NCI-H2227 treated with DMSO at 0.1 percent for 48 hours (cell line): Measurements from ENCODE around the gene CLTCL1.
"Not testable (repeated sequence)": the region's sequence is repeated elsewhere in the genome, so short reads cannot be mapped to it uniquely, and the experiment has no call there.

Source experiments
- DNase-seq: peaks from one replicate; lab custom pipeline; 2025; lab: John Stamatoyannopoulos, UW

Gene CLTCL1

GRCh38 chr22:19175602-19176174 lies 115.8 kb downstream of the CLTCL1 start:
- no peak for DNase-seq

- DNase-seq: no peak
These were observed 116.4 kb downstream of the CLTCL1 start for GRCh38 chr22:19175026-19175601.

DNA sequence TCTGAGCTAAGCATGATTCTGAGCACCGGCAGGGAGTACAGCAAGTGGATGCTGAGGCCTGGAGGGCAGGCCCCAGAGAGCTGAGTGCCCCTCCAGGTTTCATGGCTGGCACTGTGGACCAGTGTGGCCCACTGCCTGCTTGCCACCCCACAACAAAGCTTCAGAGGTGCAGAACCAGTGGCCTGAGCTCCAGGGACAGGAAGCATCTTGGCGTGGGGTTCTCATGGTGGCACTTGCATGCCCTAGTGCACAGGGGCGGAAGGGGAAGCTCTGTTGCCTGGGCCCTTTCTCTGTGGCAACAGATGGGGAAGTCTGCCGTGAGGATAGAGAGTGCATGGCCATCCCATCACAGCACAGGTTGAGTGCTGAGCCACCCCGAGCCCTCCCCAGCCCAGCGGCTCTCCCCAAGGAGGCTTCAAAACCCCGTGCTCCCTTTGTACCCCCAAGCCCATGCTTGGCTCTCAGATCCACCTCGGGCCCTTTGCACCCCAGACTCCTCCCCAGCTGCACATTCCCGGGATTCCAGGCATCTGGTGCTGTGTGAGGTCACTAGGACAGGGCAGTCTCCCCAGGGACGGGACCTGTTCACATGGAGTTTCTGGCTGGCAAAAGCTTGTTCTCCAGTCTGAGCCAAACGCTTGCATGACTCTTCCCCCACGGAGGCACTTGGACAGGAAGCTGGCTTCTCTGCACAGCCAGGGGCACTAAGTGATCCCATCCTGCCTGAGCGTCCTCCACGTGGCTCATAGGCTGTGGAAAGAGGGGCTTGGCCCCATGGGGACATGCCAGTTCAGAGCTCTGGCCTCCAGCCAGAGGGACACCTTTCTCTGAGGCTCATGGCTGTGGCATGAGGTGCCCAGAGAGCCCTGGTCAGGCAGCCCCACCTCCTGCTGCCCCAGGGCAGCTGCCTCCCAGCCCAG lies 117.2 kb downstream of the CLTCL1 start:
- DNase-seq: no peak

DNA sequence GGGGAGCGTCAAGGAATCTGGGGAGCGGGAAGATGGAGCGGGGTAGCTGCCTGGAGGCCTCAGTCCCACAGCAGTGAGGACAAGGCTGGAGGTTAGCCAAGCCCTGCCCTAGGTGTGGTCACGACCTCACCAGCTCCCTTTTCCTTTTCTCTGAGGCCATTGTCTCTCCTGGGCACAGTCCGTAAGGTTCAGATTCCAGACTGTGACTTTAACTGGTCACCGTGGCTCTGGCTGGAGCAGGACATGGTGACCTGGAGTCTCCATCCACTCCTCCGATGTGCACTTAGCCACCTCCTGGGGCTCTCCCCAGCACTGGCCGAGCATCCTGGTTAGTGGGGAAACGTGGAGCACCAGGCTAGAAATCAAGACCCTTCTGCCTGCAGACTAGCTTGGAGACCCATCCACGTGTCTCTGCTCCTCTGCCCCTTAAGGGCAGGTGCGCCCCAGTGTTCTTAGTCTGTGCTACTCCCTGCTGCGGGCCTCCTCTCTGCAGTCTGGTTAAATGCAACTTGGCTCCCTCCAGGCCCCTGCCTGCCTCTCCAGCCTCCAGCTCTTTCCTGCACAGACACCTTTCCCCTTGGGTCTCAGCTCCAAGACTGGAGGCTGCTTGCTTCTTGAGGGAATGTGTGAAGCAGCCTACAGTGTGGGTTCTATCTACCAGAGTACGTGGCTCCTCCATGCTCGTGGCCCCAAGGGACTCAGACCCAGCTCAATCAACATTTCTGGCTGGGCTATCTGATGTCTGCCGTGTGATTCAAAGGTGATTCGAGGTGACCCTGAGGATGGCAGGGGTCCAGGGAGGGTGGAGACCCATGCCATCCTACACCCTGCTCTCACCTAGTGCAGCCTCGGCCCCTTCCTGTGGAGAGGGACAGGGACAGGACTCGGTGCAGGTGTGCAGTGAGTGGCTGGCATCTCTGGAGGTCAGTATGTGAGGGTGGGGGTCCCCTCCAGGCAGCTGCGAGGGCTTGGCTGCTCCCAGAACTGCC lies 118.2 kb downstream of the CLTCL1 start:
- DNase-seq: no peak

GRCh38 chr22:19172213-19173046 lies 119.1 kb downstream of the CLTCL1 start:
- DNase-seq: no peak

DNA sequence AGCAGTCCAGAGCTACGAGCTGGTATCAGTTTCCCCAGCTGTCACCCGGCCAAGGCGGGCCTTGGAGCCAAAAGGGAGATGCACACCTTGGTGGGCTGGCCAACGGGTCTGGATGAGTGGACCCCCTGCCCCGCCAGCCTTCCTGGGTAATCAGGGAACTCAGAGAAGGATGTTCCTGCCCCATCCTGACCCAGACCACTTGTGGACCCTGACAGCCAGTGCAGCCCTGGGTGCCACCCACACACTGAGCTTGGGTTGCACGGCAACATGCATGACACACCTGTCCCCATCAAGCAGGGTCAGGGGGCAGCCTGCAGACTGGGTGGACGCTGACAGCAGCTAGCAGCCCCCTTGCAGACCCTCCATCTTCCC lies 121.6 kb downstream of the CLTCL1 start:
- no peak for DNase-seq

- no peak for DNase-seq
These were observed 122.2 kb downstream of the CLTCL1 start for GRCh38 chr22:19169002-19169946.

DNA sequence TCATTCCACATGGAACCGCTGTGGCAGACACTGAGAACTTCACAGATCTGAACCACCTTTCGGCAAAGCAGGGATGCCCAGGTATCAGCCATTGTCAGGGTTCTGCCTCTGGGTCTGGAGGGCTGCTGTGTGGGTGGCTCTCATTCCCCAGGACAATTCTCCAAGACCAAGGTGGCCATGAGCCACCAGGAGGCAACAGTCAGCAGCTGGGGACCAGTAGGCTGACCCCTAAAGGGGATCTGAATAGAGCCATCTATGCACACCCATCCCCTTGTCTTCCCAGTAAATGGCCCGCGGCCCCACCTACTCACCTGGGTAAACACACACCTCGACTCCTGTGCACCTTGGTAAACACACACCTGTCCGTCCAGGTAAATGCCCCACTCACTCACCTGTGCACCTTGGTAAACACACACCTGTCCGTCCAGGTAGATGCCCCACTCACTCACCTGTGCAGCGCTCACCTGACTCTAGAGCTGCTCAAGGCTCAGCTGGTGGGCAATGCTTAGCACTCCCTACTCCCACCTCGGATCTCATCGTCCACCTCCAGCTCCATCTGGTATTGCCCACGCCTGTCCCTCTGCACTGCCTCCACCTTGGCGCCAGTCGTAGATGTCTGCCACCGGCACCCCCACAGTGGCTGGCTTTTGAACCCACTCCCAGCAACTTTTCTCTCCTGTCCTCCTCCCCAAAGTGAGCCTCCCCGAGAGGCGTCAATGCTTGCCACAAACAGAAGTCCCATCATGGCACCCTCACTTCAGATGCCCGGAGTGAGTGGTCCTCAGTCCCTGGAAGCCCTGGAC lies 123.2 kb downstream of the CLTCL1 start:
- no peak for DNase-seq

DNA sequence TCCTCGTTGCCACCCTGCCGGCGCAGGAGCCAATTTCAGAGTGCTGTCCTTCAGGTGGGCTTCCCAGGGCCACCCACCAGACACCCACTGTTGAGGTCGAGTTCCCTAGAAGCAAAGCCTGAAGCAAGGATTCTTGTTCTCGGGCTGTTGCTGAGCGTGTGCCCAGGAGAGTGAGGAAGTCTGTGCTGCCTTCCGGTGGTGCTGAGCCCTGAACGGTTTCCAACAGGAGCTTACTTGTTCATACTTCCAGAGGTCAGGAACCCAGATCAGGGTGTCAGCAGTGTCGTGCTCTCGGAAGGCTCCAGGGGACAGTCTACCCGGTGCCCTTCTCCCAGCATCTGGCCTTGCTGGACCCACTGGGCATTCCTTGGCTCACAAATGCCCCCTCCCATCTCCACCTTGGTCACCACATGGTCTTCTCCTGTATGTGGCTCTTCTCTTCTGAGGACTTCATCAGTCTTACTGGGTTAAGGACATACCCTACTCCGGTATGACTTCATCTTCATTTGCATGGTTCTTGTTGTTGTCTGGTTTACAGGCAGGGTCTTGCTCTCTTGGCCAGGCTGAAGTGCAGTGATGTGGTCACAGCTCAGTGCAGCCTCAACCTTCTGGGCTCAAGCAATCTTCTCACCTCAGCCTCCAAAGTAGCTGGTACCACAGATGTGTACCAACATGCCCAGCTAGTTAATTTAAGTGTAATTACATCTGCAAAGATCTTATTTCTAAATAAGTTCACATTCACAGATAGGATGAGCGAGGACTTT lies 124.2 kb downstream of the CLTCL1 start:
- DNase-seq: no peak

GRCh38 chr22:19166421-19166820 lies 125.1 kb downstream of the CLTCL1 start:
- DNase-seq: no peak

GRCh38 chr22:19164425-19164824 lies 127.1 kb downstream of the CLTCL1 start:
- DNase-seq: no peak

GRCh38 chr22:19158649-19159048 lies 132.9 kb downstream of the CLTCL1 start:
- DNase-seq: not testable (repeated sequence)

- DNase-seq: not testable (repeated sequence)
These were observed 135.4 kb downstream of the CLTCL1 start for GRCh38 chr22:19156109-19156508.

DNA sequence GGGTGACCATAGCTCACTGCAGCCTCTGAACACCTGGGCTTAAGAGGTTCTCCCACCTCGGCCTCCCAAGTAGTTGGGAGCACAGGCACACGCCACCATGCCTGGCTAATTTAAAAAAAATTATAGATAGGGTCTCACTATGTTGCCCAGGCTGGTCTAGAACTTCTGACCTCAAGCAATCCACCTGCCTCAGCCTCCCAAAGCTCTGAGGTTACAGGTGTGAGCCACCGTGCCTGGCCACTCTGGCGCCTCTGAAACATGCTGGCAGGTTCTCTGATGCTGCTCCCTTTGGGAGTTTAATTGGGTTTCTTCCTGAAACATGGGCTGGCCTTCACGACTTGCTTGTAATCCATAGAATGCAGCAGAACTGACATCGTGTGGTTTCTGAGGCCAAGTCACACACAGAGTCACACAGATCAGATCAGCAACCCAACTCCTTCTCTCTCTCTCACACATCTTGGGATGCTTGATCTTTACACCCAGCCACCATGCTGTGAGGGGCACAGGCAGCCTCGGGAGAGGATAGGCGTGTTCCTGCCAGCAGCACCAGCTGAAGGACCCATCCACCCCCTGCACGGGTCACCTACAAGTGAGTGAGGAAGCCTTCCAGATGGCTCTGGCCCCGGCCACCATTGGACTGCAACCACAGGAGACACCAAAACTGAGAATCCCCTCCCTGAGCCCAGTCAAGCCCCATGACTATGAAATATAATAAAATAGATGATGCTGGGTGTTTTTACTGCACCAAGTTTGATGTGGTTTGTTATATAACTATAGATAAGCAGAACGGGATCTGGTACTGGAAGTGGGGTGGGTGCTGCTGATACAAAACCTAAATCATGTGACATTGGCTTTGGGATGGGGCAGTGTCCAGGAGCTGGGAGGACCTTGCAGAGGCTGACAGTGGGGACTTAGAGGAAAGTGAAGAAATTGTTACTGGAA lies 138.3 kb downstream of the CLTCL1 start:
- DNase-seq: no peak

GRCh38 chr22:19151329-19152191 lies 140.0 kb downstream of the CLTCL1 start:
- DNase-seq: no peak
